IPS DF 19.7 (cell line): Measurements from ENCODE around the gene GALNT10.

Experiments
- DNase-seq: peaks from one replicate; pipeline ENCODE4 v3.0.0-alpha.2; 2013; ENCODE audit warnings: low read depth, low spot score

GALNT10 gene

GRCh38 chr5:154377754-154378533, 187.4 kb downstream of the GALNT10 start:
- DNase-seq = no peak

GRCh38 chr5:154380263-154380662, 189.7 kb downstream of the GALNT10 start:
- DNase-seq = no peak

GRCh38 chr5:154384480-154385235, 194.1 kb downstream of the GALNT10 start:
- no peak for DNase-seq

GRCh38 chr5:154385236-154385512, 194.6 kb downstream of the GALNT10 start:
- DNase-seq = no peak

- DNase-seq = no peak
Observed at GRCh38 chr5:154386952-154387629, 196.6 kb downstream of the GALNT10 start.

- no peak for DNase-seq
Observed at GRCh38 chr5:154388842-154389241, 198.3 kb downstream of the GALNT10 start.

GRCh38 chr5:154390096-154390495, 199.6 kb downstream of the GALNT10 start:
- no peak for DNase-seq

GRCh38 chr5:154390746-154391359, 200.3 kb downstream of the GALNT10 start:
- DNase-seq = no peak

- DNase-seq = no peak
Observed at GRCh38 chr5:154391788-154392187, 201.3 kb downstream of the GALNT10 start.

GRCh38 chr5:154393850-154394249, 203.3 kb downstream of the GALNT10 start:
- no peak for DNase-seq

- DNase-seq = no peak
Observed at GRCh38 chr5:154394307-154394706, 203.8 kb downstream of the GALNT10 start.

GRCh38 chr5:154395407-154396106, 205.0 kb downstream of the GALNT10 start:
- peak; percentile 47 for DNase-seq

- DNase-seq = no peak
Observed at GRCh38 chr5:154396128-154396527, 205.6 kb downstream of the GALNT10 start.

GRCh38 chr5:154397652-154398406, 207.3 kb downstream of the GALNT10 start:
- DNase-seq = no peak

- no peak for DNase-seq
Observed at GRCh38 chr5:154400678-154401077, 210.1 kb downstream of the GALNT10 start.

- DNase-seq = no peak
Observed at GRCh38 chr5:154401355-154401754, 210.8 kb downstream of the GALNT10 start.

- no peak for DNase-seq
Observed at GRCh38 chr5:154401931-154402330, 211.4 kb downstream of the GALNT10 start.

GRCh38 chr5:154402611-154403010, 212.1 kb downstream of the GALNT10 start:
- no peak for DNase-seq

- DNase-seq = no peak
Observed at GRCh38 chr5:154403234-154403633, 212.7 kb downstream of the GALNT10 start.

GRCh38 chr5:154403776-154404387, 213.3 kb downstream of the GALNT10 start:
- DNase-seq = no peak
